H9 (cell line): ENCODE data around the gene S100P. TPM values are rescaled to one million over a fixed set of nuclear protein-coding genes. Genes with fewer than 3 reads are reported as not detected.

Source experiments
- DNase-seq: peaks from one replicate; pipeline ENCODE4 v3.0.0-alpha.2; 2017
- H2AFZ ChIP-seq: one replicate; pipeline ENCODE4 v1.6.1; 2013; ENCODE audit warnings: mild to moderate bottlenecking, low read length, control low read depth, moderate library complexity
- H2AK5ac ChIP-seq: 2 replicates; pipeline ENCODE4 v1.6.1; 2013; ENCODE audit warnings: low read length, control low read depth, mixed read lengths; ENCODE audit not compliant: insufficient read length
- H2BK120ac ChIP-seq: one replicate; pipeline ENCODE4 v1.6.1; 2013; ENCODE audit warnings: low read depth, mild to moderate bottlenecking, low read length, control low read depth, inconsistent platforms; ENCODE audit not compliant: poor library complexity, severe bottlenecking
- H2BK12ac ChIP-seq: 2 replicates; pipeline ENCODE4 v1.6.1; 2013; ENCODE audit warnings: low read length, control low read depth, mixed read lengths, low read depth; ENCODE audit not compliant: insufficient read length
- H2BK15ac ChIP-seq: 2 replicates; pipeline ENCODE4 v1.6.1; 2013; ENCODE audit warnings: low read depth, low read length, control low read depth
- H2BK20ac ChIP-seq: one replicate; pipeline ENCODE4 v1.6.1; 2013; ENCODE audit warnings: low read depth, mild to moderate bottlenecking, low read length, control low read depth, inconsistent platforms; ENCODE audit not compliant: poor library complexity, severe bottlenecking
- H2BK5ac ChIP-seq: 2 replicates; pipeline ENCODE4 v1.6.1; 2013; ENCODE audit warnings: low read length, control low read depth, mixed read lengths; ENCODE audit not compliant: insufficient read length
- H3K14ac ChIP-seq: 2 replicates; pipeline ENCODE4 v1.6.1; 2013; ENCODE audit warnings: low read length, control low read depth; ENCODE audit not compliant: insufficient read depth
- H3K18ac ChIP-seq: 2 replicates; pipeline ENCODE4 v1.6.1; 2013; ENCODE audit warnings: low read depth, mild to moderate bottlenecking, mixed read lengths, low read length, control low read depth; ENCODE audit not compliant: insufficient read length
- H3K23ac ChIP-seq: 2 replicates; pipeline ENCODE4 v1.6.1; 2013; ENCODE audit warnings: low read length, control low read depth, mixed read lengths, low read depth; ENCODE audit not compliant: insufficient read length
- H3K23me2 ChIP-seq: 2 replicates; pipeline ENCODE4 v1.6.1; 2013; ENCODE audit warnings: low read depth, mild to moderate bottlenecking, mixed read lengths, low read length, control low read depth; ENCODE audit not compliant: insufficient read length, poor library complexity, severe bottlenecking
- H3K27ac ChIP-seq: 2 replicates; pipeline ENCODE4 v1.5.1; 2013; ENCODE audit warnings: low read length, control low read depth, mixed read lengths, low read depth; ENCODE audit not compliant: insufficient read length
- H3K27me3 ChIP-seq: 2 replicates; pipeline ENCODE4 v1.6.1; 2013; ENCODE audit warnings: low read length, control low read depth, inconsistent platforms; ENCODE audit not compliant: insufficient read depth
- H3K4ac ChIP-seq: 2 replicates; pipeline ENCODE4 v1.6.1; 2013; ENCODE audit warnings: low read depth, mild to moderate bottlenecking, control low read depth, inconsistent platforms, low read length, moderate library complexity
- H3K4me1 ChIP-seq: 2 replicates; pipeline ENCODE4 v1.6.1; 2013; ENCODE audit warnings: low read length, control low read depth, inconsistent platforms; ENCODE audit not compliant: insufficient read depth
- H3K4me2 ChIP-seq: 2 replicates; pipeline ENCODE4 v1.6.1; 2013; ENCODE audit warnings: low read length, control low read depth, mixed read lengths; ENCODE audit not compliant: insufficient read length, insufficient read depth
- H3K56ac ChIP-seq: 2 replicates; pipeline ENCODE4 v1.6.1; 2013; ENCODE audit warnings: low read depth, mild to moderate bottlenecking, mixed read lengths, low read length, control low read depth; ENCODE audit not compliant: insufficient read length
- H3K79me1 ChIP-seq: 2 replicates; pipeline ENCODE4 v1.6.1; 2013; ENCODE audit warnings: low read depth, mild to moderate bottlenecking, moderate library complexity, low read length, control low read depth, inconsistent platforms; ENCODE audit not compliant: insufficient read depth, poor library complexity, severe bottlenecking
- H3K79me2 ChIP-seq: 2 replicates; pipeline ENCODE4 v1.6.1; 2013; ENCODE audit warnings: low read length, control low read depth, inconsistent platforms; ENCODE audit not compliant: insufficient read depth
- H3K9ac ChIP-seq: 2 replicates; pipeline ENCODE4 v1.6.1; 2013; ENCODE audit warnings: low read length, control low read depth, mixed read lengths; ENCODE audit not compliant: insufficient read length; ENCODE audit errors: extremely low read depth
- H3K9me3 ChIP-seq: one replicate; pipeline ENCODE4 v1.6.1; 2013; ENCODE audit warnings: low read depth, low read length, inconsistent platforms; ENCODE audit not compliant: control insufficient read depth
- H3T11ph ChIP-seq: one replicate; pipeline ENCODE4 v1.6.1; 2013; ENCODE audit warnings: mild to moderate bottlenecking, low read length, control low read depth, inconsistent platforms
- H4K20me1 ChIP-seq: one replicate; pipeline ENCODE4 v1.6.1; 2013; ENCODE audit not compliant: control insufficient read depth, insufficient read length, insufficient read depth
- H4K5ac ChIP-seq: 2 replicates; pipeline ENCODE4 v1.6.1; 2013; ENCODE audit warnings: low read depth, mild to moderate bottlenecking, mixed read lengths, low read length, control low read depth; ENCODE audit not compliant: insufficient read length
- H4K8ac ChIP-seq: replicated peaks from 2 replicates; pipeline ENCODE4 v1.6.1; 2013; ENCODE audit warnings: low read length, control low read depth, mixed read lengths, low read depth; ENCODE audit not compliant: insufficient read length
- H4K91ac ChIP-seq: 2 replicates; pipeline ENCODE4 v1.6.1; 2013; ENCODE audit warnings: low read depth, mild to moderate bottlenecking, moderate library complexity, mixed read lengths, low read length, control low read depth; ENCODE audit not compliant: insufficient read length
- H3K27ac Mint-ChIP-seq, 3 experiments: 2 replicates in 2 of 3; 3 replicates in 1 of 3; pipeline ENCODE4 v1.8.0; 2020 to 2021; ENCODE audit warnings: mixed read lengths in 3 of 3, mild to moderate bottlenecking in 1 of 3, moderate library complexity in 1 of 3
- H3K27me3 Mint-ChIP-seq: 2 replicates; pipeline ENCODE4 v1.8.0; 2021; ENCODE audit warnings: low read depth, mild to moderate bottlenecking, moderate library complexity, mixed read lengths
- H3K36me3 Mint-ChIP-seq, 3 experiments: 2 replicates in 2 of 3; 3 replicates in 1 of 3; pipeline ENCODE4 v1.8.0; 2020 to 2021; ENCODE audit warnings: low read depth in 3 of 3, mixed read lengths in 3 of 3; ENCODE audit not compliant: insufficient read depth in 1 of 3
- H3K4me1 Mint-ChIP-seq, 2 experiments: 2 replicates each; pipeline ENCODE4 v1.8.0; 2020; ENCODE audit warnings: mixed read lengths in 2 of 2
- H3K4me3 Mint-ChIP-seq, 2 experiments: 2 replicates in 1 of 2; 3 replicates in 1 of 2; pipeline ENCODE4 v1.8.0; 2020 to 2021; ENCODE audit warnings: mild to moderate bottlenecking in 2 of 2, mixed read lengths in 2 of 2, moderate library complexity in 1 of 2
- H3K9me3 Mint-ChIP-seq, 2 experiments: 2 replicates in 1 of 2; 3 replicates in 1 of 2; pipeline ENCODE4 v1.8.0; 2020; ENCODE audit warnings: mild to moderate bottlenecking in 2 of 2, mixed read lengths in 2 of 2, moderate library complexity in 1 of 2
- WGBS: extraction: QIAGEN DNeasy Blood & Tissue Kit; methylation state at CpG from one replicate; pipeline ENCODE4 v1.1.7; 2013; ENCODE audit warnings: missing lambda C conversion rate, low lambda C conversion rate, mixed read lengths; ENCODE audit not compliant: insufficient read length; ENCODE audit errors: extremely low coverage; 5-methylcytosine and 5-hydroxymethylcytosine counted together
- total RNA-seq: library from RNA; stranded (reverse); gene quantifications from 2 replicates; pipeline ENCODE4 v1.2.1, GENCODE V29; 2021
- TF ChIP-seq, protein P1 (sequence below): fragments of 200-600 bp; sonication (generic); conservative IDR thresholded peaks from 3 replicates; pipeline ENCODE4 v1.8.0; 2021; ENCODE audit warnings: antibody characterized with exemption, mild to moderate bottlenecking

The S100P gene
- total RNA-seq, 1 experiment from 2014 or later: not detected

DNA sequence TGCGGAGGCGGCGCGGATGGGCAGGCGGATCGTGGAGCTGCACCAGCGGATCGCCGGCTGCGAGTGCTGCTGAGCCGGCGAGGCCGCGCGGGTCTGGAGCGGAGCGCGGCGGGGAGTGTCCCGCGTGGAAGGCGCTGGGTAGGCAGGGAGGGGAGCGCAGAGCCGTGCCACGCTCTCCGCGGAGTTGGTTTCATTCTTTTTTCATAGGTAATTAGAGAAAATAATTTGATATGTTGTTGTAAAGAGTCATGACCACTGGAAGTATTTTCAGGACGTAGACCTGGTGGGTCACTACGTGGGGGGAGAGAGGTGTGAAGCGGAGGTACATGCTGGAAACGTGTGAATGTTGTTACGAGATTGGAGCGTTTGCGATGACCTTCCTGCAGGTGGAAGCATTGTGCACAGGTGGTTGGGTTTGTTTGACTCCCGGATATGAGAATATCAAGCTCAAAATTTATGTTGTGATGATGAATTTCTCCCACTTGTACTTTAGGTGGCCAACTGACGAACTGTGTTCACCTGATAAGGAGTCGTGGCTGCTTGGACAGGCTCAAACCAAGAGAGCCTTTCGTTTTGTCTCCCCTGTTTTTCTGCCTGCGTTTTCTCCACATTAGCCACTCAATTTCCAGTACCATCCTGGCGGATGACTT lies 19.1 kb upstream of the S100P start:
- no CpG with 5 or more reads among the region's 40 CpGs for WGBS
- no peak overlapping the region for H3K18ac ChIP-seq
- H3K27ac Mint-ChIP-seq: peak overlapping the region in 2 of 3 experiments; percentile 83 to 85; a peak in 4 of 7 replicates

More for the DNA sequence above, 19.1 kb upstream of the S100P start:
- Histone ChIP-seq H3K4me2 (peak overlapping the region; percentile 64), H4K5ac (no peak overlapping the region), H3K27me3 (no peaks in the 10 kb centered on the region; the same call in 1 of the 2 replicates), H2AK5ac (no peak overlapping the region), H3K27ac (no peak overlapping the region), H4K20me1 (no peaks in the 10 kb centered on the region), H2AFZ (no peak overlapping the region), H3K4me1 (peaks cover 5% of the 10 kb centered on the region), H2BK12ac (no peak overlapping the region), H2BK20ac (no peak overlapping the region), H3K9me3 (no peaks in the 10 kb centered on the region), H2BK120ac (no peak overlapping the region), H3K9ac (peak overlapping the region; percentile 46), H4K91ac (no peak overlapping the region), H3K4ac (no peak overlapping the region), H2BK15ac (no peak overlapping the region), H3K23ac (no peak overlapping the region), H3K79me2 (peaks cover 12% of the 10 kb centered on the region; the same call in 1 of the 2 replicates), H4K8ac (no peak overlapping the region), H3K79me1 (peaks cover 6% of the 10 kb centered on the region), H3T11ph (no peak overlapping the region), H3K14ac (peak overlapping the region; percentile 43; the same call in 1 of the 2 replicates), H3K56ac (no peak overlapping the region), H2BK5ac (no peak overlapping the region), H3K23me2 (peaks cover 5% of the 10 kb centered on the region)
- H3K4me1 Mint-ChIP-seq: peaks cover 29 to 33% of the 10 kb centered on the region in 2 experiments
- TF ChIP-seq, protein P1, sequence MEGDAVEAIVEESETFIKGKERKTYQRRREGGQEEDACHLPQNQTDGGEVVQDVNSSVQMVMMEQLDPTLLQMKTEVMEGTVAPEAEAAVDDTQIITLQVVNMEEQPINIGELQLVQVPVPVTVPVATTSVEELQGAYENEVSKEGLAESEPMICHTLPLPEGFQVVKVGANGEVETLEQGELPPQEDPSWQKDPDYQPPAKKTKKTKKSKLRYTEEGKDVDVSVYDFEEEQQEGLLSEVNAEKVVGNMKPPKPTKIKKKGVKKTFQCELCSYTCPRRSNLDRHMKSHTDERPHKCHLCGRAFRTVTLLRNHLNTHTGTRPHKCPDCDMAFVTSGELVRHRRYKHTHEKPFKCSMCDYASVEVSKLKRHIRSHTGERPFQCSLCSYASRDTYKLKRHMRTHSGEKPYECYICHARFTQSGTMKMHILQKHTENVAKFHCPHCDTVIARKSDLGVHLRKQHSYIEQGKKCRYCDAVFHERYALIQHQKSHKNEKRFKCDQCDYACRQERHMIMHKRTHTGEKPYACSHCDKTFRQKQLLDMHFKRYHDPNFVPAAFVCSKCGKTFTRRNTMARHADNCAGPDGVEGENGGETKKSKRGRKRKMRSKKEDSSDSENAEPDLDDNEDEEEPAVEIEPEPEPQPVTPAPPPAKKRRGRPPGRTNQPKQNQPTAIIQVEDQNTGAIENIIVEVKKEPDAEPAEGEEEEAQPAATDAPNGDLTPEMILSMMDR: peak; percentile 64
- H3K9me3 Mint-ChIP-seq: peaks cover 6% of the 10 kb centered on the region in 2 experiments; a peak in 2 of 5 replicates
- peaks cover 19% of the 10 kb centered on the region for H3K27me3 Mint-ChIP-seq
- H3K4me3 Mint-ChIP-seq: peak overlapping the region; percentile 90 to 94
- H3K36me3 Mint-ChIP-seq: peaks cover 31 to 36% (median 32%) of the 10 kb centered on the region in 3 experiments
- no peak for DNase-seq
